ENCODE measurements around the gene PAPPA2.
"Not testable (repeated sequence)": the region's sequence is repeated elsewhere in the genome, so short reads cannot be mapped to it uniquely, and the experiment has no call there.

PAPPA2 gene

DNA sequence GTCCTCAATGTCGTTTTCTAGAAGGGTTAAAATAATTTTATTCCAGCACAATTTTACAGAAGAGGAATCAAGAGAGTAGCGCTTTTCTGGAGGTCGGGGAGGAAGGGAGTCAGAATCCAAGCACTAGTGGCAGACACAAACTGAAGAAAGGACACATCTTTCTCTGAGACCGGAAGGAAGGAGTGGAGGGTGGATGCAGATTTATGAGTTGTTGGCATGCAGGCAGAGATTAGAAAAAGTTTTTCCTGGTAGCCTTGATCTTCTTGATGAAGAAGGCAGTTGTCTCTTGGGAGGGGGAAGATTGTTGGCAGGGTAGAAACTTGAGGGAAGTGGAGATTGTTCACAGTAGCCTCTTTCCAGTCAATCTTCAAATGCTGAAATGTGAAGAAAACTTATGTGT is 149.8 kb downstream of the PAPPA2 start:
- DNase-seq = no peak

DNA sequence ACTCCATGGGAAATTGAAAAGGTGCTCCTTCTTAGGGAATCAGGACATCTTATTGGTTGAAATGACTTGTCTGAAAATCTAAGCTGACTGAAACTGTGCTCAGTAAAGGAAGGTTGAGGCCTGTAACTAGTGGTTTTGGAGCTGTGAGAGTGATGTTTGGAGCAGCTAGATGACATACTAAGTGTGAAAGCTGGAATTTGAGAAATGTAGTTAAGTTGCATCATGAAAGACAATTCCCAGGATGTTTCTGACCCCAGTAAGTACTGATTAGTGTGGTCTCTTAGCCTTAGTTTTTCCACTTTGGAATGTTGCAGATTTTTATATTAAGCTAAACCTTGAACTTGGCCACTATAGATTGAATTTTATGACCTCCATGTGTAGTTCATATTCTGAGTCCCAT is 154.9 kb downstream of the PAPPA2 start:
- DNase-seq = no peak

DNA sequence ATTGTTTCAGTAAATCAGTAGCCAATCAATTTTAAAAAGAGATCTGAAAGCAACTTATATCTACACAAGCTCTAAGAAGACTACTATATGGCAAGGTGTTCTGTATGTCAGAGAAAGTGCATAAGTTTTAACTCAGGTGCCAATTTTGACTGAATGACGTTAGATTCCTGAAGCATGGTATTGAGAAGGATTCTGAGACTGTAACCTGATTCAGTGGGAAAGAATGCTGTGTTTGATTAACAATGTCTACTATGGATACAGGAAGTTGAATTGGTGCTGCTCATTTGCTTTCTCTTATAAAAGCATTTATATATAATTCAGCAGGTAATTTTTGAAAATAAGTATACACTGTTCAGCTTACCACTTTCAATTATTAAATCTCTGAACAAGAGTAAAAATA is 156.3 kb downstream of the PAPPA2 start:
- DNase-seq = no peak

DNA sequence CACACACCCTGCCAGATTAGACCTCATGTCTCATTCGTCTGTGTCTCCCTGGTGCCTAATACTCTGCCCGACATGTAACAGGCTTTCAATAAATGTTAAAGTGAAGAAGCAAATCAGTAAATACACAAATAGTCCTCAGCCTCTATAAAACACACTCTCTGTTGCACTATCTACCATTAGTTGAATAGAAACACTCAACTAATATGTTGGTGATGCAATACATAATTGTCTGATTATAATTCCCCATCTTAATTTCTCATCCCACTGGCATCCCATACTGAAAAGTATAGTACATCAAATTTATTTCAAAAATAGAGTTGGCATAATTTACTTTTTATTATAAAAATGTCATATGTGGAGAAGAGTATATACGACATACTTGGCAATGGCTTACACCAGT is 162.4 kb downstream of the PAPPA2 start:
- DNase-seq = no peak

DNA sequence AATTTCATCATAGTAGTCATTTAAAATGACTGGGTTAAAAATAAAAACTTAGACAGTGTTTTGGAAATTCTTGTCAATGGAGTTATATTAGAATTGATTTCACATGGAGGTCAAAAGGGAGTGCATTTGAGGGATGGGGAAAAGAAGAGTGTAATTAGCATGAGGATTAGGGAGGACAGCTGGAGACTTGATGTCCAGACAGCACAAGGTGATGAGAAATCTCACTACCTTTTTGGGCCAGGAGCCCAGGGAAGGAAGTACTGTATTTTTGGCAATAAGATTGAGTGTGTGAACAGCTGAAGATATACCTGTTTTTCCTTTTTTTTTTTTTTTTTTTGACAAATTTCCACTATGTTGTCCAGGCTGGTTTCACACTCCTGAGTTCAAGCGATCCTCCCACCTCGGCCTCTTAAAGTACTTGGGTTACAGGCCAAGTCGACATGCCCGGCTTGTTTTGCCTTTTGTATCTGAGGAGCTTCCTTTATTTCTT is 163.6 kb downstream of the PAPPA2 start:
- DNase-seq = no peak

GRCh38 chr1:176628775-176629174 is 165.8 kb downstream of the PAPPA2 start:
- DNase-seq = no peak

DNA sequence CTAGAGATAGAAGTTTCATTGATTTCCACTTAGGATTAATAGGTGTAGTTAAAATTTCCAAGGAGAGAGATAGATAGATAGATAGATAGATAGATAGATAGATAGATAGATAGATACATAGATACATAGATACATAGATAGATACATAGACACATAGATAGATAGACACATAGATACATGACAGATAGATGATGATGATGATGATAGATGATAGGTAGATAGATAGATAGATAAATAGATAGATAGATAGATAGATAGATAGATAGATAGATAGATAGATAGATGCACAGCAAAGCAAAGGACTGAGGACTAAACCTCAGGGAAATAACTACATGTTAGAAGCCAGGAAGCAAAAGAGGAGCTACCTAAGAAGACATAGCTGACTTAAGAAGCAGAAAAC is 171.8 kb downstream of the PAPPA2 start:
- DNase-seq = not testable (repeated sequence)

- DNase-seq = peak; percentile 33
These were observed 175.9 kb downstream of the PAPPA2 start for GRCh38 chr1:176638713-176639526.

GRCh38 chr1:176643536-176643935 is 180.6 kb downstream of the PAPPA2 start:
- no peak for DNase-seq

- DNase-seq = no peak
These were observed 185.6 kb downstream of the PAPPA2 start for GRCh38 chr1:176648556-176648955.

GRCh38 chr1:176656257-176656995 is 193.5 kb downstream of the PAPPA2 start:
- no peak for DNase-seq

- DNase-seq = no peak
These were observed 206.8 kb downstream of the PAPPA2 start for GRCh38 chr1:176669782-176670181.

GRCh38 chr1:176670853-176671252 is 207.9 kb downstream of the PAPPA2 start:
- DNase-seq = no peak

- DNase-seq = no peak
These were observed 220.0 kb downstream of the PAPPA2 start for GRCh38 chr1:176682830-176683535.

DNA sequence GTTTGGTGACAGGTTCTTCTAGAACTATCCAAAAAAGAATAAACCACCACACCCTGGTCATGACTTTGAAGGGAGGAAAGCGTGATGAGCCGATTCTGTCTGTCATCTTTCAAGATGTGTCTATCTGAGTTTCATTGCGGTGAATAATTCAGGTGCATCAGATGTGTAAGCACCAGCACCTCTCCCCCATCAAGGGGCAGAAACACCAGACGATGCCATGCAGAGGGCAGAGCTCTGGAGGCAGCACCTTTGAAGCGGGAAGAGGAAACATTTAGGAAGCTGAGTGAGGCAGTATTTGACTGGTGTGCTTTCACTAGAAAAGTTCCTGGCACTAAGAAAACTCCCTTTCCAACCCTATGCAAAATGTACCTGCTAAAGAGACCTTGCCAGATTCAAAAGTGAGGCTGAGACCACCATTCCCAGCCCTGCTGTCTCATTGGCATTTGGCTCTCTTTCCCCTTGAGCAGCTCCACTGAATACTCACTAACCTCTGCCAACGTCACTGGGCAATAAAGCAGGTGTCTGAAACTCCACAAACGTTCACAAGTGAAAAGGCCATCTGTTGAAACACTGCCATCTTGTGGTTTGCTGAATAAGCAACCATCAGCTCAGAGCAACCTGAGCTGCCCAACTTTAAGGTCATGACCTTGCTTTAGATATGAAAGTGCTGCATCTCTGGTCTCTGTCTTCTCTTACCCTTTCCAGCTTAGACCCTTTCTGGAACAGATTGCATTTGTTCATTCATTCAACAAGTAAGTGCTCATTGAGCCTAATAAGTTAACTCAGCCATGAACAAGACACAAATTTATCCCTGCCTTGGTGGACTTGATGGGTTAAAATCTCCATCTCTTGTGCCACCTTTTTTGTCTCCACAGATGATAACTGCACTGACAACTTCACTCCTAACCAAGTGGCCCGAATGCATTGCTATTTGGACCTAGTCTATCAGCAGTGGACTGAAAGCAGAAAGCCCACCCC is 228.6 kb downstream of the PAPPA2 start:
- DNase-seq = no peak

- no peak for DNase-seq
These were observed 229.5 kb downstream of the PAPPA2 start for GRCh38 chr1:176692431-176692830.

- no peak for DNase-seq
These were observed 230.2 kb downstream of the PAPPA2 start for GRCh38 chr1:176692988-176693696.

GRCh38 chr1:176693697-176694329 is 230.8 kb downstream of the PAPPA2 start:
- no peak for DNase-seq

- DNase-seq = no peak
These were observed 231.7 kb downstream of the PAPPA2 start for GRCh38 chr1:176694713-176695112.

GRCh38 chr1:176696109-176696508 is 233.1 kb downstream of the PAPPA2 start:
- DNase-seq = no peak

DNA sequence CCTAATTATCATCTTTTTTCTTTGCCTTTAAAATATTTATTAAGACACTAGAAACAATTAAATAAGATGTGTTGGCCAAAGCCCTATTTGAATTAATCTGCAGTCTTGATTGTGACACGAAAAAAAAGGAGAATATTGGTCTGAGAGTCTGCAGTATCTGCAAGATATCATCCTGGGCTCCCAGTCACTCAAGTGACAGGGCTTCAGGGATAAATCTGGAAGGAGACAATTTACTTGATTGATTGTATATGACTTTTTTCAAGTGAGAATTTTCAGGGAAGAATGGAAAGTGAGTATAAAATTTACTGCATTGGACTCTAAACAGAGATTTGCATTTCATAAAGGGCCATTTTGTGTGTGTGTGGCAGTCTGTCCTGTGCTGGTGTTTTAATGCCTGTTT is 233.7 kb downstream of the PAPPA2 start:
- no peak for DNase-seq

Data from left hindlimb (tissue), 1 donor.